PC-9 (cell line): ENCODE results near the gene GAP43. TPM values are rescaled to one million over a fixed set of nuclear protein-coding genes. Genes with fewer than 3 reads are reported as not detected.
A peak's percentile ranks its signal among the peaks of the same experiment; 100 is the strongest.

ENCODE experiments used
- BruUV-seq: library from RNA; stranded (reverse); fragments of 400-500 nt; replicated peaks from 2 replicates; lab custom pipeline; 2021; lab: Mats Ljungman, UMichigan
- CTCF ChIA-PET: fragments of 300-600 bp; sonication (Branson Sonifier 250); formaldehyde crosslinking; loops from one replicate; lab custom pipeline; 2022; ENCODE audit warnings: antibody characterized with exemption; lab: Charles Lee
- POLR2A ChIA-PET: fragments of 300-600 bp; sonication (Branson Sonifier 250); formaldehyde crosslinking; loops from one replicate; lab custom pipeline; 2022; ENCODE audit warnings: antibody characterized with exemption; ENCODE audit not compliant: unreplicated experiment; lab: Charles Lee
- DNase-seq, 2 experiments: peaks; one replicate each; pipeline versions ENCODE4 v3.0.0 to v3.0.0-alpha.2; 2015 to 2022; ENCODE audit warnings: mixed read lengths in 1 of 2
- H2AFZ ChIP-seq: fragments of 200-600 bp; sonication (generic); 2 replicates; pipeline ENCODE4 v1.8.1; 2017; ENCODE audit warnings: antibody characterized with exemption
- H3F3A ChIP-seq: fragments of 200-600 bp; sonication (generic); 2 replicates; pipeline ENCODE4 v1.8.1; 2017; ENCODE audit warnings: antibody characterized with exemption, mild to moderate bottlenecking, low read depth; ENCODE audit not compliant: insufficient read depth
- H3K27ac ChIP-seq: fragments of 200-600 bp; sonication (generic); 2 replicates; pipeline ENCODE4 v1.6.1; 2016; ENCODE audit warnings: mixed run types
- H3K27me3 ChIP-seq: fragments of 200-600 bp; sonication (generic); 2 replicates; pipeline ENCODE4 v1.6.1; 2016; ENCODE audit warnings: low read depth, mixed run types; ENCODE audit not compliant: insufficient read depth
- H3K36me3 ChIP-seq: fragments of 200-600 bp; sonication (generic); 2 replicates; pipeline ENCODE4 v1.6.1; 2016; ENCODE audit warnings: low read depth, mixed run types
- H3K4me1 ChIP-seq: fragments of 200-600 bp; sonication (generic); replicated peaks from 2 replicates; pipeline ENCODE4 v1.6.1; 2016; ENCODE audit warnings: mixed run types; ENCODE audit not compliant: insufficient read depth
- H3K4me2 ChIP-seq: fragments of 200-600 bp; sonication (generic); 2 replicates; pipeline ENCODE4 v1.6.1; 2017; ENCODE audit warnings: mixed run types
- H3K4me3 ChIP-seq: fragments of 200-600 bp; sonication (generic); 2 replicates; pipeline ENCODE4 v1.6.1; 2016; ENCODE audit warnings: mixed run types
- H3K79me2 ChIP-seq: fragments of 200-600 bp; sonication (generic); 2 replicates; pipeline ENCODE4 v1.6.1; 2017; ENCODE audit warnings: low read depth, mixed run types
- H3K9me2 ChIP-seq: fragments of 200-600 bp; sonication (generic); 2 replicates; pipeline ENCODE4 v1.8.1; 2017; ENCODE audit warnings: mild to moderate bottlenecking; ENCODE audit not compliant: insufficient read depth
- H3K9me3 ChIP-seq: fragments of 200-600 bp; sonication (generic); 2 replicates; pipeline ENCODE4 v1.8.1; 2016; ENCODE audit warnings: low read depth; ENCODE audit not compliant: insufficient read depth
- H4K20me1 ChIP-seq: fragments of 200-600 bp; sonication (generic); 2 replicates; pipeline ENCODE4 v1.8.1; 2017; ENCODE audit not compliant: insufficient read depth
- EZH2 ChIP-seq: fragments of 200-600 bp; sonication (generic); IDR thresholded peaks from 2 replicates; pipeline ENCODE4 v1.8.0; 2017; ENCODE audit warnings: antibody characterized with exemption, low read depth
- intact Hi-C: fragments of 100-400 bp; cut with micrococcal nuclease; formaldehyde crosslinking; loops from one replicate; pipeline ENCODE4 v1.10.0; 2022; ENCODE audit not compliant: unreplicated experiment
- total RNA-seq: library from RNA; stranded (reverse); gene quantifications from 2 replicates; pipeline ENCODE4 v1.2.3, GENCODE V29; 2021
- TF ChIP-seq, protein P1 (sequence below): fragments of 200-600 bp; sonication (generic); conservative IDR thresholded peaks from 2 replicates; pipeline ENCODE4 v1.6.1; 2017; ENCODE audit warnings: mixed run types, antibody characterized with exemption, mild to moderate bottlenecking, moderate library complexity

Gene GAP43
- total RNA-seq, 1 experiment from 2014 or later: not detected

DNA sequence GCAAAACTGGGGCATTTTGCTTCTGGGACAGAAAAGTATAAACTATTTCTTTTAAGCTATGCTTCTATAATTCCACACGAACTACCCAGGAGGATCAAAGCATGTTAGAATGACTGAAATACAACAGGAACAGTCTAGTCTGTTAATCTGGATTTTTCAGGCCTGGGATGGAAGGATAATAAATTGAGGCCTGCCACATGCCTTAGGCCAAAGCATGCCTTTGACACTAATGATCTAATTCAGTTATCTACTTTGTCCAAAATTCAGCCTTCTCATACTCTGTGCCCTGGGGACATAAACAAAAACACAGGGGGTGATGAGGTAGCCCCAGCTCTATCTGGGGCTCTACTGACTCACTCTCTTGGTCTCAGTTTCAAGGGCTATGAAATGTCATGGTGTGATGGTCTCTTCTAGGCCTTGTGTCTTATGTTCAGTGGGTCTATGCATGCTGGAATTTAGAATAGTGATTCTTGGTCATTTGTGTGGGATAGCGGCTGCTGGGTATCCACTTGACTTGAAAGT lies 32.5 kb downstream of the GAP43 start:
- Histone ChIP-seq H3K4me1 (peaks cover 6% of the 10 kb centered on the region; the same call in 1 of the 2 replicates), H4K20me1 (no peaks in the 10 kb centered on the region), H3K4me3 (no peak overlapping the region), H3K36me3 (no peaks in the 10 kb centered on the region), H2AFZ (no peak overlapping the region), H3K79me2 (no peaks in the 10 kb centered on the region), H3K4me2 (no peak overlapping the region), H3F3A (no peaks in the 10 kb centered on the region), H3K9me2 (no peaks in the 10 kb centered on the region), H3K27me3 (no peaks in the 10 kb centered on the region), H3K9me3 (no peaks in the 10 kb centered on the region), H3K27ac (no peak overlapping the region)
- CTCF ChIA-PET: no interaction called here
- TF ChIP-seq, protein P1, sequence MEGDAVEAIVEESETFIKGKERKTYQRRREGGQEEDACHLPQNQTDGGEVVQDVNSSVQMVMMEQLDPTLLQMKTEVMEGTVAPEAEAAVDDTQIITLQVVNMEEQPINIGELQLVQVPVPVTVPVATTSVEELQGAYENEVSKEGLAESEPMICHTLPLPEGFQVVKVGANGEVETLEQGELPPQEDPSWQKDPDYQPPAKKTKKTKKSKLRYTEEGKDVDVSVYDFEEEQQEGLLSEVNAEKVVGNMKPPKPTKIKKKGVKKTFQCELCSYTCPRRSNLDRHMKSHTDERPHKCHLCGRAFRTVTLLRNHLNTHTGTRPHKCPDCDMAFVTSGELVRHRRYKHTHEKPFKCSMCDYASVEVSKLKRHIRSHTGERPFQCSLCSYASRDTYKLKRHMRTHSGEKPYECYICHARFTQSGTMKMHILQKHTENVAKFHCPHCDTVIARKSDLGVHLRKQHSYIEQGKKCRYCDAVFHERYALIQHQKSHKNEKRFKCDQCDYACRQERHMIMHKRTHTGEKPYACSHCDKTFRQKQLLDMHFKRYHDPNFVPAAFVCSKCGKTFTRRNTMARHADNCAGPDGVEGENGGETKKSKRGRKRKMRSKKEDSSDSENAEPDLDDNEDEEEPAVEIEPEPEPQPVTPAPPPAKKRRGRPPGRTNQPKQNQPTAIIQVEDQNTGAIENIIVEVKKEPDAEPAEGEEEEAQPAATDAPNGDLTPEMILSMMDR: no peak
- TF ChIP-seq EZH2: no peak
- intact Hi-C loops: no loop called here
- POLR2A ChIA-PET: no interaction called here
- no TSS peak for BruUV-seq
- DNase-seq: no peak

DNA sequence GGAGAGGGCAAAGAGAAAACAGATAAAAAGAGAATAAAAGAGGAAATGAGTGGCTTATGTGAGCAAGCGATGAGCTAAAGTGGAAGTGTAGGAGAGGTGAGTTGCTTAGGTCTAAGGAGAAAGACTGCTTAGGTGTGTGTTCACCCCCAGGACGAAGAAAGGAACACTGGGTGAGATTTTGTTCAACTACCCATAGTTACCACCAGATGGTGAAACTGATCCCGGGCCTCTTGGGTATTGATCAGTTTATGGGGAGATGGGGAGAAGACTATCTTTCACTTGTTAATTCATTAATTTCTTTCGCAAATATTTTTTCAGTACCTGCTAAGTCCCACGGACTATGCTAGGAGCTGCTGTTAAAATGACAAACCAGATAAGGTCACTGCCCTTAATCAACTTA lies 33.9 kb downstream of the GAP43 start:
- intact Hi-C loops: no loop called here
- peaks cover 6% of the 10 kb centered on the region; the same call in 1 of the 2 replicates for H3K4me1 ChIP-seq
- H3K79me2 ChIP-seq: no peaks in the 10 kb centered on the region
- H3K36me3 ChIP-seq: no peaks in the 10 kb centered on the region
- H3K27me3 ChIP-seq: no peaks in the 10 kb centered on the region
- ChIA-PET POLR2A (no interaction called here), CTCF (no interaction called here)
- no peak for DNase-seq
- 0 out of 2 replicates have a peak overlapping the region, but pooled peaks have one; percentile 15 for H3K4me2 ChIP-seq
- no peaks in the 10 kb centered on the region for H3K9me2 ChIP-seq
- H4K20me1 ChIP-seq: no peaks in the 10 kb centered on the region
- BruUV-seq: no TSS peak
- no peaks in the 10 kb centered on the region for H3F3A ChIP-seq
- H2AFZ ChIP-seq: no peak overlapping the region
- H3K4me3 ChIP-seq: no peak overlapping the region
- TF ChIP-seq, protein P1: no peak
- TF ChIP-seq EZH2: no peak
- no peaks in the 10 kb centered on the region for H3K9me3 ChIP-seq
- no peak overlapping the region for H3K27ac ChIP-seq

DNA sequence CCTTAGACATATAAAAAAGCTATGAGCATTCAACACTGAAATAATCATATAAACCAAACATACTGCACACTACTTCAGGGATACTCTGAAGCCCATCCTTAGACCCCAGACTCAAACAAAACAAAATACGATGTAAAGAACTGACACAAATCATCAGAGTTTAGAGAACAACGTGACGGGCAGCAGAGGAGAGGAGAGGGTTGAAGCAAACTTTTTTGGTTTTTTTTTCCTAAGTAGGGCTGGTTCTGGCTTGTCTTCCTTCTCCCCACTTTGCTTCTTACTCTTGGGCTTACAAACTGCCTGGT lies 34.7 kb downstream of the GAP43 start:
- TF ChIP-seq, protein P1: no peak
- no peak for TF ChIP-seq EZH2
- Histone ChIP-seq H3F3A (no peaks in the 10 kb centered on the region), H3K4me1 (peaks cover 6% of the 10 kb centered on the region; the same call in 1 of the 2 replicates), H3K79me2 (no peaks in the 10 kb centered on the region), H3K27ac (no peak overlapping the region), H4K20me1 (no peaks in the 10 kb centered on the region), H2AFZ (peak overlapping the region; percentile 94), H3K4me2 (peak overlapping the region; percentile 81), H3K4me3 (peak overlapping the region; percentile 66), H3K27me3 (no peaks in the 10 kb centered on the region), H3K9me2 (no peaks in the 10 kb centered on the region), H3K9me3 (no peaks in the 10 kb centered on the region), H3K36me3 (no peaks in the 10 kb centered on the region)
- intact Hi-C loops: loop anchor here (2.0 kb wide), 1 partner anchor 509 kb away; no protein-coding TSS in a partner anchor
- DNase-seq: no peak
- ChIA-PET CTCF (no interaction called here), POLR2A (no interaction called here)
- TSS peak; percentile 87 for BruUV-seq
